HG02852 (cell line): ENCODE results near the gene ABLIM3.

ENCODE experiments used
- ATAC-seq: cut with Tn5 transposase; IDR thresholded peaks from one replicate; pipeline ENCODE4 v1.9.1; 2021; ENCODE audit warnings: mild to moderate bottlenecking, moderate library complexity; ENCODE audit not compliant: unreplicated experiment

Gene ABLIM3

DNA sequence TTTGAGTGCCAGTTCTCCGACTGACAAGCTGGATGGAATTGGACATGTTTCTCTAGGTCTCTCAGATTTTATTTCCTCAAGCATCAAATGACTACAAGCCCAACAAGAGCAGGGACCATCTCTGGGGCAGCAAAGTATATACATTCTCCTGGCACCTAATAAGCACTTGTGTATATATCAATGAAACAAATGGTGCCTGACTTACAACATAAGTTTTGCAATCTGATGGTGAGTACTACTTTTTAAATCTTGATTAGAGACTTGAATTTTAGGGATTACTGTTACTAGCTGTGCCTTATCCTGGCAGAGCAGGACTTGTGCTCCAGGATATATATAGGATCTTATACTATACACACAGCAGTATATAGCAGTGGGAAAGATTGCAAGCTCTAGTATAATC, 8.8 kb upstream of the ABLIM3 start:
- ATAC-seq, result no peak

DNA sequence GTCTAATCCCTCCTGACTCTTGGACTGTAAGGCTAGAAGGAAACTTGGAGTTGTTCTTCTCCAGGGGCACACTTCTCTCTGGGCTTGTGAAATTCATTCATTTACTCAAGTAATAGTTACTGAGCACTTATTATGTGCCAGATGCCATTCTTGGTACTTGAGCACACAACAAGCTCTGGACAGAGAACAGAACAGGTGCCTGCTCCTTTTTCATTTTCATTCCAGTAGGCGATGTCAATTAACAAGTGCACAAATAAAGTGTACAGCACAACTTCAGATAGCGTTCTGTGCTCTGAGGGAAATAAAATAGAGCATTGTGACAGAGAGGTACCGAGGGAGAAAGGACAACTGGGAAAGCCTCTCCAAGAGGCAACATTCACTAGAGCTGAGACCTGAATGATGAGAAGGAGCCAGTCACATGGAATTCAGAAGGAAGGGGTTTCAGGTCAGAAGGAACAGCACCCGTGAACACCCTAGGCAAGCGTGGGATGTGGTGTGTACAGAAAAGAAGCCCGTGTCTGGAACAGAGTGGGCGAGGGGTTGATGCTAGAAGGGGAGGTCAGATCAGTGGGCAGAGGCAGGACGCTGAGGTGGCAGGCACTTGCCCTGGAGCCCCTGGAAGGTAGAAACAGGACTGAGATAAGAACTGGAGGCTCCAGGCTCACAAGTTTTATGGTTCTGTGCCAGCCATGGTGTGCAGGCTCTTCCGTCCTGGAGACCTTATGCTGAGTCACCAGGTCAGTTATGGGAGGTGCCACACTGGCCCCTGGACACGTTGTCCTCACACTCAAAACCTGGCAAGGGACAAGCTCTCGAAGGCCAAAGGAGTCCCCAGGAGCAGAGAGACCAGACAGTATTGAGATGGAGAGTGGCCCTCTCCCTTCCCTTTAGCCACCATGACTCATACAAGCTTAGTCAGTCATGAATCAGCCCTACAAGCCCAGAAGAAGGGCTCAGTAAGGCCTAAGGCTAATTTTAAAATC, 7.2 kb upstream of the ABLIM3 start:
- ATAC-seq, result no peak

GRCh38 chr5:149134778-149135500, 6.4 kb upstream of the ABLIM3 start:
- ATAC-seq, result no peak

GRCh38 chr5:149135536-149136201, 5.6 kb upstream of the ABLIM3 start:
- ATAC-seq, result no peak

DNA sequence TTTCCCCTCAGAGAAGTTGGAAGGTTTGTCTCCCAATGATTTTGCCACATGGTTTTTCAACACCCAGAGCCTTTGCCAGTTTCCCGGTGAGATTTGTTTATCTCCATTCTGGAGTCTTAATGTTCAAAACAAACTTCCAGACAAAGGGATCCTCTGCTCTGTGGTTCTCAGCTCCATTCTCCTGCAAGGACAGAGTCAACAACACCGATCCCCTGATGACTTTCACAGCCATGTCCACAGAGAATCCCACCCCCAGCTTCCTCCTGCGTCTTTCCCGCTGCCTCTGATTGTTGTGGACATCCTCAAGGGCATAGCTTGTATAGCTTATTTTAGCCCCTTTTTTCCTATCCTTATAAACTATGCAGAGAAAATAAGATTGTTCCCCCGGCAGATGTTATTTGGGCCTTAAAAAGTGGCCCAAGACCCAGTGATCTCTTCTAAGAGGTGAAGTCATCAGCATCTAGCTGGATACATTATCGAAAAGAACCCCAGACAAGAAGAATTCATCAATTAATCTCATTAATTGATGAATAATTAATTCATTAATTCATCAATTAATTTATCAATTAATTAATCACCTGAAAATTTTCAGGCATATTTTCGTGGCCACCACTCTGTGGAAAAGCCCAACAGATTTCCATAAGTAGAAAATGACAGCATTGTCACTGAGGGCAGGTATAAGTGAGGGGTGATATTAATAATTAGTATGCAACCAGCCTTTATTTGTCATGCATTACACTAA, 2.9 kb upstream of the ABLIM3 start:
- ATAC-seq, result no peak

DNA sequence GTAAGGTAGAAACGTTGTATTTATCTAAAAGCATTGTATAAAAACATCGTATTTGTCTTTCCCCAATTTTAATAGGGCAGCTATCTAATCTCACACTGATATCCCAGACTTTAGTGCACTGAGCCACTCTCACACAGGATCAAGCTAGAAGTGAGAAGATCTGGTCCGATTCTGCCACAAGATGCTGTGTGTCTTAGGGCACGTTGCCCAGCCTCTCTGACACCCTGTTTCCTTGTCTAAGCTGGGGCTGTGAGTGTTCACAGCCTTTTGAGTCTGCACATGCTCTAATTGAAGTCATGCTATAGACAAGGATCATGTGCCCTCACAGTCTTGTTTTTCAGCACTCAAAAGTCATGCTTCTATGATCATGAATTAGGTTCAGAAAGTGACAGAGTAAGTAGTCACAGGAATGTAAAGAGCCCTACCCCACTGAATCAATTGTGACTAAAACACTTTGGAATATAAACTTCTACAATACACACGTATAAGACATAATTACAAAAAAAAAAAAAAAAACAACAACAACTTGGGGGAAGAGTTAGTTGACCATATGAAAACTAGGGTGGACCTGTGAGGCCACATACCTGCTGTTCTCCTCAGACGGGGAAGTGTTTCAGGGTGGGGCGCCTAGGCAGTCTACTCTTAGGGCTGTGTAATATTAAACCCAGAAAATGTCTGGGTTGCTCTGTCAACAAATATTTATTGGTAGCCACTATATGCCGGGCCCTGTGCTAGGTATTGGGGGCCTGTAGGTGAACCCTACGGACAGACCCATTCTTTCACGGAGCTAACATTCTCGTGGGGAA, 893 bp upstream of the ABLIM3 start:
- ATAC-seq, result no peak

DNA sequence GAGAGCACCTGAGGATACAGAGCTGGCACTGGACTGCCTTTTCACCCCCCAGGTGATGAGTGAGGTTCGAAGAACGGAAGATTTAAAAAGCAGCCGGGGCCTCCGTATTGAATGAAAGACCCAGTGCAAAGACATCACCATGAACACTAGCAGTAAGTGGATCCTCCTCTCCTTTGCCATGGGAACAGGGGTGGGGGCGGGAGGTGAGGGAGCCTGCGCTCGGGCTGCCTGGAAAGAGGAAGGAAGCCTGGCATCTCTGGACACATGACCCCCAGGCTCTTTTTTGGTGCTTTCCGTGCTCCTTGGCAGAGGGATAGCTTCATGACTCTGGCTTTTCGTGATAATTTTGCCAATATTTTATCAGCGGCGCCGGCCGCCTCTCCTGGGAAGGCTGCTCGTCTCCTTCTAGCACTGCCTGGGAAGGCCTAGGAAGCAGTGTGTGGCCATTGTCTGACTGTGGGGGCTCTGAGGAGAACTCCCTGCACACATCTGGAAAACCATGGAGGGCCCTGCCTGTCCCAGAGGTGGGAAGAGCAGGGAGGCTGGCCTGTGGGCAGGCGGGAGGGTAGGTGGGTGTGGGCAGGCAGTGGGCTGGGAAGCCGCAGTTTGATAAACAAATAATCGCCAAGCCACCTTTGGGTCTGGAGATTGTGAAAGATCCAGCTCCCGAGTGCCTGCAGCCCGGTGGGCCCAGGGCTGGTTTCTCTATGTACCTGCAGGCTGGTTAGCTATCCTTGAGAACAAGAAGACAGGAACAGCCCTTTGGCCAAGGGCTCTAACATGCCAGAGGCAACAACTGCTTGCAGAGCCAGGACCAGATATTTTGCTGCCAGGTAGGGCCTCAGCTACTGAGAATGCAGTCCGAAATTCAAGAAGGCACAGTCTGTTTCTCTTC, 911 bp downstream of the ABLIM3 start:
- ATAC-seq, result no peak

DNA sequence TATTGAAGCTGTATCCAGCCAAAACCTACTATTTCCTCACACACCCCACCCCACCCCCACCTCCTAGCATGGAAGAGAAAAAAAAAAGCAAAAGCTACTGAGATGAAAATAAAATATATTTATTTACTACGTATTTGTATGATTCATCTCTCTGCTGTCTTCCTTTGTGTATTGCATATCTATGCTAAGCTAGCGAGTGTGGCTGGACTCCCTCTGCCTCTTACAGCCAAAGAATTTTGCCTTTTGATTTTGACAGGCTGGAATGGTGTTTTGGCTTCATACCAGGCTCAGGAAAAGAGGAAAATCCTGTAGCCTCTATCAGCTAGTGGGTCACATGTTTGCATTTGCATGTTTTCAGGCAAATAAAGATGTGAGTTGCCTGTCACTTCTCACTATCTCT, 2.2 kb downstream of the ABLIM3 start:
- ATAC-seq, result no peak

GRCh38 chr5:149144637-149145036, 3.3 kb downstream of the ABLIM3 start:
- ATAC-seq, result no peak

DNA sequence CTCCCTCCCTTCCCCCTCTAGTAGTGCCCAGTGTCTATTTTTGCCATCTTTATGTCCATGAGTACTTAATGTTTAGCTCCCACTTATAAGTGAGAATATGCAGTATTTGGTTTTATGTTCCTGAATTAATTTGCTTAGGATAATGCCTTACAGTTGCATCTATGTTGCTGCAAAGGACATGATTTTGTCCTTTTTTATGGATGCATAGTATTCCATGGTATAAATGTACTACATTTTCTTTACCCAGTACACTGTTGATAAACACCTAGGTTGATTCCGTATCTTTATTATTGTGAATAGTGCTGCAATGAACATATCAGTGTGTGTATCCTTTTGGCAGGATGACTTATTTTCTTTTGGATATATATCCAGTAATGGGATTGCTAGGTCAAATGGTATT, 3.8 kb downstream of the ABLIM3 start:
- no peak for ATAC-seq

GRCh38 chr5:149147676-149148075, 6.4 kb downstream of the ABLIM3 start:
- ATAC-seq, result no peak

DNA sequence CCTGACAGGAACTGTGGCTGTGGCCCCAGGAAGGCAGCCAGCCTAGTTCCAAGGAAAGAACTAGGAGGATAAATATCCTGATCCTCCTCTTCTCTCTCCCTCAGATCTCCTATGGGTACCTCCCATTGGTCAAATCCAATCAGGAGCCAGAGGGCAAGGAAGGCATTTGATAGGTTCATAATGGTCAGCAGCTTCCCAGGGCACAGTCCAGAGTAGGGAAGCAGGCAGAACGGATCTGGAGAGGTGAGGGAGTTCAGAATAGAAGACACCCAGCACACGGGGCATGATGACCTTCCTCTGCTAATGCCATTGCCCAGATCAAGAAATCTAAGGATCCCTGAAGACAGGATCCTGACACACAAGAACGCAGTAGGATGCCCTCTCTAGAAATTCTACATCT, 8.6 kb downstream of the ABLIM3 start:
- ATAC-seq, result no peak

DNA sequence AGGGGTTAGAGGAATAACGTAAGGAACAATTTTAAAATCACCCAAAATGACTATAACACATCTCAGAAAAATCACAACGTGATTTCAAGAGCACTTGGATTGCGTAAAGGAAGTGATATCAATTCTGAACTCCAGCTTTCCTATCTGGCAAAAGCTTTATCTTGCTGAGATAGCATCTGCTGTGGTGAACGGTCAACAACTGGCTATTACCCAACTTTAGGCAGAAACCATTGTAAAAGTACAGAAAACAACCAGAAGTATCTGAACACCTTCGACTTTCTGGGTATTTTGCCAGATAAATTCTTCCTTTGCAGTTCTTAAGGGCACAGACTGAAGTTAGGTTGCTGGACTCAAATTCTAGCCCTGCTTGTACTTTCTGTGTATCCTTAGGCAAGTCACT, 9.2 kb downstream of the ABLIM3 start:
- no peak for ATAC-seq

- no peak for ATAC-seq
Observed at GRCh38 chr5:149151717-149152116, 10.4 kb downstream of the ABLIM3 start.

- no peak for ATAC-seq
Observed at GRCh38 chr5:149152317-149152746, 11.0 kb downstream of the ABLIM3 start.

GRCh38 chr5:149153193-149153750, 12.0 kb downstream of the ABLIM3 start:
- ATAC-seq, result no peak

DNA sequence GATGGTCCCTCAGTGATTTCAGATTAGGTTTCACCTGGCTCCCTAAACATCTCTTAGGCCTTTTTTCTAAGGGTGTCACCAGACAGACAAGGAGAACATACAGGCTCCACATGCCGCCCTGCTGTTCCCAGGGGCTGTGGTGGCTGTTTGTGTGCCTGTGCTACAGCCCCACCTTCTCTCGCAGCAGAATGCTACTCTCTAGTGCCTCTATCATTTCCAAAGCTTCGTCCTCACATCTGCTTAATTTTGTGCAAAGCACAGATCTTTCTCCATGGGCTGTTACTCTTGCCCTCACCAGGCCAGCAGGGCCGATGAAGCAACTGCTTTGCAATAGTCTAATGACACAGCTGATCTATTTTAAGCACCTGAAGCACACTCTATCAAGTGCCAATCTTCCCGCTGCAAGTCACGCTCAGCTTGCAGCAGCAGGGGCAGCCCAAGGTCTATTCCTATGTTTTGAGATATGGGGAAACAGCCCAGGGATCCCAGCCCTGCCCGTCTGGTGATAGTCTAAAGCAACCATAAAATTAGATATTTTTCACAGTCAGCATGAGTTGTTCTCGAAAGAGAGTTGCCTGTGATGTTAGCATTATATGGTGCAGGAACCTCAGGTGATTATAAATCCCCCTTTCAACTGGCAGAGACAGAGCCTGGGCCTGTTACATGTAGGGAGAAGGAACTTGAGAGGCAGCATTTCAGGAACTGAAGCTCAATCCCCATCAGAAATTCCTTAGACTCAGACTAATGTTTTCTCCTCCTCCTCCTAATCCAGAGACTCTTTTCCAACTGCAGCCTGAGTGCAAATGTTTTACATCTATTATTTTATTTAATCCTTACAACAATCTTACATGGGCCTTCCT, 12.7 kb downstream of the ABLIM3 start:
- no peak for ATAC-seq

- no peak for ATAC-seq
Observed at GRCh38 chr5:149154650-149155049, 13.4 kb downstream of the ABLIM3 start.
